GM23248 (cell line): ENCODE measurements around the gene ZNF586.

Source experiments
- EZH2 ChIP-seq: fragments of 200-600 bp; sonication (generic); IDR thresholded peaks from 2 replicates; pipeline ENCODE4 v1.6.1; 2018; ENCODE audit warnings: antibody characterized with exemption, mild to moderate bottlenecking; ENCODE audit not compliant: insufficient read depth, poor library complexity, severe bottlenecking
- EZH2phosphoT487 ChIP-seq: fragments of 200-600 bp; sonication (generic); IDR thresholded peaks from 2 replicates; pipeline ENCODE4 v1.6.1; 2018; ENCODE audit warnings: antibody characterized with exemption, moderate library complexity, mild to moderate bottlenecking, low read depth; ENCODE audit not compliant: insufficient read depth

DNA sequence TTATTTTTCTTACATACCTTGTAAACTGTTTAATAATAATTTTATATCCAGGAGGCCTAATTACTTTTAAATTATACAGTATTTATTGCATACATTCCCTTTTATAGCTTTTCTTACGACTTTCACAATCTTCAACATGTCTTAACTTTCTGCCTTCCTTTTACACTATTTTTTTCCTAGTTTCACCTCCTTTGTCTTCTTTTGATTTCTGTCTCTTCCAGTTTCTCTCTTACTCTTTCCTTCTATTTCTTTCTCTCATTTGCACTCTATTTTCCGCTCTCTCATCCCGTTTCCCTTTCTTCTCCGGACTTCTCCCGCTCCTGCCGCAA lies 33.8 kb downstream of the ZNF586 start:
- TF ChIP-seq EZH2, result no peak
- no peak for TF ChIP-seq EZH2phosphoT487
